Endothelial cell (in vitro differentiated cells): ENCODE data around the gene CASQ1. TPM values are rescaled to one million over a fixed set of nuclear protein-coding genes. Genes with fewer than 3 reads are reported as not detected.

Experiments
- DNase-seq: peaks from one replicate; pipeline ENCODE4 v3.0.0; 2021; ENCODE audit warnings: low spot score
- H3K27ac Mint-ChIP-seq: one replicate; pipeline ENCODE4 v1.8.0; 2021; ENCODE audit warnings: mixed read lengths, inconsistent platforms; ENCODE audit not compliant: unreplicated experiment
- H3K27me3 Mint-ChIP-seq: one replicate; pipeline ENCODE4 v1.8.0; 2021; ENCODE audit warnings: mild to moderate bottlenecking, moderate library complexity, mixed read lengths, inconsistent platforms; ENCODE audit not compliant: unreplicated experiment
- H3K36me3 Mint-ChIP-seq: one replicate; pipeline ENCODE4 v1.8.0; 2021; ENCODE audit warnings: mild to moderate bottlenecking, low read depth, mixed read lengths, inconsistent platforms; ENCODE audit not compliant: unreplicated experiment
- H3K4me1 Mint-ChIP-seq: one replicate; pipeline ENCODE4 v1.8.0; 2021; ENCODE audit warnings: mild to moderate bottlenecking, mixed read lengths, inconsistent platforms; ENCODE audit not compliant: unreplicated experiment
- H3K4me3 Mint-ChIP-seq: one replicate; pipeline ENCODE4 v1.8.0; 2021; ENCODE audit warnings: mild to moderate bottlenecking, mixed read lengths, inconsistent platforms; ENCODE audit not compliant: unreplicated experiment
- H3K9me3 Mint-ChIP-seq: one replicate; pipeline ENCODE4 v1.8.0; 2021; ENCODE audit warnings: mixed read lengths, inconsistent platforms; ENCODE audit not compliant: unreplicated experiment
- total RNA-seq: library from RNA; stranded (reverse); fragmentation: NEBNext Ultra II Directional; extraction: Animal tissue kit (Norgen Biotek cat#: 25700); gene quantifications from one replicate; pipeline ENCODE4 v1.2.1, GENCODE V29; 2021; ENCODE audit not compliant: unreplicated experiment
- TF ChIP-seq, protein P1 (sequence below): fragments of 200-600 bp; sonication (generic); IDR thresholded peaks from one replicate; pipeline ENCODE4 v1.5.0; 2021; ENCODE audit warnings: antibody characterized with exemption; ENCODE audit not compliant: unreplicated experiment

CASQ1 gene
- total RNA-seq, 1 donor from 2014 or later = not detected

DNA sequence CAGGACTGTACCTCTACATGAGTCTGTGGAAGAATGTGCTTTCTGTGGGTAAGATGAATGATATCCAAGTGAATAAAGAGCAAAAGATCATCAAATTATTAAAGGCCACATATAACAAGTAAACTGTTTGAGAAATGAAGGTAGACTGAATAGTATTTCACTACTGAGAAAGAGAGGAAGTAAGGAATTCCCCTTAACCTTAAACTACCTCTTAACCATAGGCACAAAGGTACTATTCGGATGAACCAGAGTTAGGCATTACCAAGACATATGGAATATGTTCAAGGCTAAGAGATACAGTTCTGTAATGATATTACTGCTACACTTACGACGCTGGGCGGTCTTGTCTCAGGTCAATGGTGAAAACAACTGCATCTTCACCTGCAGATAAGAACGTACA is 46.4 kb downstream of the CASQ1 start:
- Mint-ChIP-seq H3K36me3 (peaks cover 34% of the 10 kb centered on the region), H3K9me3 (no peaks in the 10 kb centered on the region), H3K27ac (no peak overlapping the region), H3K4me3 (no peak overlapping the region), H3K27me3 (peaks cover 1% of the 10 kb centered on the region), H3K4me1 (peaks cover 11% of the 10 kb centered on the region)
- TF ChIP-seq, protein P1, sequence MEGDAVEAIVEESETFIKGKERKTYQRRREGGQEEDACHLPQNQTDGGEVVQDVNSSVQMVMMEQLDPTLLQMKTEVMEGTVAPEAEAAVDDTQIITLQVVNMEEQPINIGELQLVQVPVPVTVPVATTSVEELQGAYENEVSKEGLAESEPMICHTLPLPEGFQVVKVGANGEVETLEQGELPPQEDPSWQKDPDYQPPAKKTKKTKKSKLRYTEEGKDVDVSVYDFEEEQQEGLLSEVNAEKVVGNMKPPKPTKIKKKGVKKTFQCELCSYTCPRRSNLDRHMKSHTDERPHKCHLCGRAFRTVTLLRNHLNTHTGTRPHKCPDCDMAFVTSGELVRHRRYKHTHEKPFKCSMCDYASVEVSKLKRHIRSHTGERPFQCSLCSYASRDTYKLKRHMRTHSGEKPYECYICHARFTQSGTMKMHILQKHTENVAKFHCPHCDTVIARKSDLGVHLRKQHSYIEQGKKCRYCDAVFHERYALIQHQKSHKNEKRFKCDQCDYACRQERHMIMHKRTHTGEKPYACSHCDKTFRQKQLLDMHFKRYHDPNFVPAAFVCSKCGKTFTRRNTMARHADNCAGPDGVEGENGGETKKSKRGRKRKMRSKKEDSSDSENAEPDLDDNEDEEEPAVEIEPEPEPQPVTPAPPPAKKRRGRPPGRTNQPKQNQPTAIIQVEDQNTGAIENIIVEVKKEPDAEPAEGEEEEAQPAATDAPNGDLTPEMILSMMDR = no peak
- DNase-seq = no peak

DNA sequence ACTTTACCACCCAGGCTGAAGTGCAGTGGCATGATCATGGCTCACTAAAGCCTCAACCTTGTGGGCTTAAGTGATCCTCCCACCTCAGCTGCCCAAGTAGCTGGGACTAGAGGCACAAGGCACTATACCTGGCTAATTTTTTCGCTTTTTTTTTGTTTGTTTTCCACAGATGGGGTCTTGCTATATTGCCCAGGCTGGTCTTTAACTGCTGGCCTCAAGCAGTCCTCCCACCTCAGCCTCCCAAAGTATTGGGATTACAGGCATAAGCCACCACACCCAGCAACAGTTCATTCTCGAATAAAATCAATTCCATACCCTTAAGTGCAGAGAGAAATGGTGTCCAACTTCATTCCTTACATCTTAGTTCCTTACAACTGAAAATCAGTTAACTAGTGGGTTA is 47.2 kb downstream of the CASQ1 start:
- Mint-ChIP-seq H3K27ac (no peak overlapping the region), H3K9me3 (no peaks in the 10 kb centered on the region), H3K4me3 (no peak overlapping the region), H3K27me3 (peaks cover 1% of the 10 kb centered on the region), H3K36me3 (peaks cover 34% of the 10 kb centered on the region), H3K4me1 (peaks cover 14% of the 10 kb centered on the region)
- DNase-seq = no peak
- TF ChIP-seq, protein P1 = no peak

DNA sequence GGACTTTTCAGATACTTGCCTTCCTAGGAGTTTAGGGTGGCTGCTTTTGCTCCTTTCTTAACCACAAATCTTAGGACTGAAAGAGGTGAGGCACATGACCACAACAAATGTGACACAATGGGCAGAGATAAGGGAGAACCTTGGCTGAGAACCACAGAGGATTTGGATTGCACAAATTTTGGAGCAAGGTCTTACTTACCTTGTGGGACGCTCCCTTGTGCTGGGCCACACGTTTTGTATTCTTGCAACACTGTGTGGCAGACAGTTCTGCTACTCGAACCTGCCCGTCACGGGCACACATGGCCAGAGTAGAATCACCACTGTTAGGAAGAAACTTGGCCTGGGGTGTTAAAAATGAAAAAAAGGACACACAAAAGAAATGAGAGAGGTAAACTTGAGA is 48.0 kb downstream of the CASQ1 start:
- H3K36me3 Mint-ChIP-seq = peaks cover 34% of the 10 kb centered on the region
- H3K4me3 Mint-ChIP-seq = no peak overlapping the region
- peaks cover 1% of the 10 kb centered on the region for H3K27me3 Mint-ChIP-seq
- no peak for DNase-seq
- H3K9me3 Mint-ChIP-seq = no peaks in the 10 kb centered on the region
- TF ChIP-seq, protein P1 = no peak
- peaks cover 22% of the 10 kb centered on the region for H3K4me1 Mint-ChIP-seq
- H3K27ac Mint-ChIP-seq = no peak overlapping the region

DNA sequence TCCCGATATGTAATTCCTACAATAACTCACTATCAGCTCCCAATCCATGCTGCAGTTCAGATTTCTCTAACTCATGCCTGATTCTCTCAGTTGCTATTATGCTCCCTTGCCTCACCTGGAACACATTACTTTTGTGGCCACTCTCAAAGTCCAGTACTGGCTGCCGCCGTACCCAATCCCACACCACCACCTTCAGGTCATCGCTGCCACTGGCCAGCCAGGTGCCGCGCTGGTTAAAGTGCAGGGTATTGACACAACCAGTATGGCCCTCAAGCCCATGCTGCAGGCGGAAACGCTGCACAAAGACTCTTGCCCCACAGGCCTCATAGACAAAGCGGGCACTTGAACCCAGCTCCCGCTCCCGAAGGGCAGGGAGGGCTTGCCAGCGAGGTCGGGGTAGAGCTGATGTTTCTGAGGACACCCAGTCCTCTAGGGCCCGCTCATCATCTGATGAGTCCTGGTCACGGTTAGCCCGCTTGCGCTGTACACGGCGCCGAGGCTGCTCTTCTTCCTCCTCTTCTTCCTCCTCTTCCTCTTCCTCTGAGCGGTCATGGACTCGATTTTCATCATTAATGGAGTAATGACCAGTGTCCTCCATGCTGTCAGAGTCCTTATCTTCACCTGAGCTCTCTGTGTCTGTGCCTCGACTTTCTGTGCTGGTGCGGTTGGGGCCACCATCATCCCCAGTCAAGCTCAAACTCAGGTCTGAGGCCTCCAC is 49.4 kb downstream of the CASQ1 start:
- TF ChIP-seq, protein P1 = no peak
- H3K36me3 Mint-ChIP-seq = peaks cover 34% of the 10 kb centered on the region
- H3K27ac Mint-ChIP-seq = no peak overlapping the region
- H3K9me3 Mint-ChIP-seq = no peaks in the 10 kb centered on the region
- DNase-seq = no peak
- H3K4me3 Mint-ChIP-seq = no peak overlapping the region
- H3K4me1 Mint-ChIP-seq = peaks cover 32% of the 10 kb centered on the region
- peaks cover 1% of the 10 kb centered on the region for H3K27me3 Mint-ChIP-seq

DNA sequence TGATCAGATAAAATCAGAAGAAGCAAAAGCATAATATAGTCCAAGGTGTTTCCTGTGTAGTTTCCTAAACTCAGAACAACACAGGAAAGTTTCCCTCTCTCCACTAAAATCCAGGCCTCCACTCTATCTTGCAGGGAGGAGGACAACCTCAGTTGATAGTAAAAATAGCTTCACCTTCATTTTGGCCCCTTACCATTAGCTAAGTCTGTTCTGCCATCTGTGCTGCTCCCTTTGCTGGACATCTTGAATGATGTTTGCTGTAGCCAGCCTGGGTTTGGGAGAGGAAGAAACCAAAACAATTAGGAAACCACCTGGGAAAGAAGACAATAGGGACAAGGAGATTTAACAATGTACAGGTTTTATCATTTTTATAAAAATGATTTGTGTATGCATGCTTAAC is 53.4 kb downstream of the CASQ1 start:
- no peak for DNase-seq
- Mint-ChIP-seq H3K36me3 (peaks cover 24% of the 10 kb centered on the region), H3K27ac (peak overlapping the region; percentile 88), H3K4me1 (peaks cover 41% of the 10 kb centered on the region), H3K4me3 (peak overlapping the region; percentile 56), H3K27me3 (no peaks in the 10 kb centered on the region), H3K9me3 (no peaks in the 10 kb centered on the region)
- TF ChIP-seq, protein P1 = no peak
